Measurements from ENCODE around the gene SERPINB1. TPM values are rescaled to one million over a fixed set of nuclear protein-coding genes. Genes with fewer than 3 reads are reported as not detected.

The SERPINB1 gene
- total RNA-seq, 2 donors from 2014 or later: 30.6 to 38.5 TPM

- Histone ChIP-seq H3K27ac (ENCODE audit: low read depth, low read length) (no peak overlapping the region), H3K36me3 (ENCODE audit: control insufficient read depth, insufficient read depth, low read length) (peaks cover 4% of the 10 kb centered on the region), H3K4me1 (ENCODE audit: control insufficient read depth, insufficient read depth, low read length) (no peaks in the 10 kb centered on the region), H3K4me3 (ENCODE audit: low read length) (no peak overlapping the region), H3K9ac (ENCODE audit: extremely low read depth, low read length, poor library complexity, severe bottlenecking) (no peak overlapping the region), H3K27me3 (ENCODE audit: control insufficient read depth, insufficient read depth, low read length, poor library complexity, severe bottlenecking) (no peaks in the 10 kb centered on the region), H3K9me3 (ENCODE audit: control insufficient read depth, low read length) (no peaks in the 10 kb centered on the region)
- H3K36me3 Mint-ChIP-seq (ENCODE audit: low read depth): peaks cover 25% of the 10 kb centered on the region
- TF ChIP-seq CTCF (conservative IDR thresholded peaks at IDR 0.05): no peak
- no peaks in the 10 kb centered on the region for H3K9me3 Mint-ChIP-seq
- H3K27ac Mint-ChIP-seq: no peak overlapping the region
- WGBS, 2 experiments (ENCODE audit: insufficient coverage in 1 of 2, insufficient read length in 1 of 2): 83 to 94% methylated on average over 2 to 3 of the region's 3 CpGs
- H3K27me3 Mint-ChIP-seq (ENCODE audit: insufficient read depth): no peaks in the 10 kb centered on the region
- no peak for DNase-seq
- H3K4me1 Mint-ChIP-seq: no peaks in the 10 kb centered on the region
- no peak overlapping the region for H3K4me3 Mint-ChIP-seq
Measured at GRCh38 chr6:2830183-2830582, 11.5 kb downstream of the SERPINB1 start.

GRCh38 chr6:2829253-2829652 is 12.4 kb downstream of the SERPINB1 start:
- H3K9me3 Mint-ChIP-seq: no peaks in the 10 kb centered on the region
- H3K27me3 ChIP-seq (ENCODE audit: control insufficient read depth, insufficient read depth, low read length, poor library complexity, severe bottlenecking): no peaks in the 10 kb centered on the region
- H3K9me3 ChIP-seq (ENCODE audit: control insufficient read depth, low read length): no peaks in the 10 kb centered on the region
- H3K9ac ChIP-seq (ENCODE audit: extremely low read depth, low read length, poor library complexity, severe bottlenecking): no peak overlapping the region
- H3K27me3 Mint-ChIP-seq (ENCODE audit: insufficient read depth): no peaks in the 10 kb centered on the region
- H3K4me1 ChIP-seq (ENCODE audit: control insufficient read depth, insufficient read depth, low read length): no peaks in the 10 kb centered on the region
- no peak overlapping the region for H3K27ac ChIP-seq (ENCODE audit: low read depth, low read length)
- no peak overlapping the region for H3K4me3 Mint-ChIP-seq
- no peaks in the 10 kb centered on the region for H3K4me1 Mint-ChIP-seq
- no peak for DNase-seq
- TF ChIP-seq CTCF (conservative IDR thresholded peaks at IDR 0.05): no peak
- no peak overlapping the region for H3K4me3 ChIP-seq (ENCODE audit: low read length)
- H3K36me3 ChIP-seq (ENCODE audit: control insufficient read depth, insufficient read depth, low read length): peaks cover 2% of the 10 kb centered on the region
- 100% methylated on average over 2 of the region's 2 CpGs; no CpG with 5 or more reads in 1 of the 2 experiments for WGBS, 2 experiments (ENCODE audit: insufficient coverage in 1 of 2, insufficient read length in 1 of 2)
- H3K27ac Mint-ChIP-seq: no peak overlapping the region
- peaks cover 21% of the 10 kb centered on the region for H3K36me3 Mint-ChIP-seq (ENCODE audit: low read depth)

- WGBS, 2 experiments (ENCODE audit: insufficient coverage in 1 of 2, insufficient read length in 1 of 2): 90 to 91% methylated on average over 3 to 4 of the region's 4 CpGs
- peaks cover 16% of the 10 kb centered on the region for H3K36me3 Mint-ChIP-seq (ENCODE audit: low read depth)
Measured at GRCh38 chr6:2828629-2829028, 13.0 kb downstream of the SERPINB1 start.

More at GRCh38 chr6:2828629-2829028, 13.0 kb downstream of the SERPINB1 start:
- Histone ChIP-seq H3K4me1 (ENCODE audit: control insufficient read depth, insufficient read depth, low read length) (no peaks in the 10 kb centered on the region), H3K27ac (ENCODE audit: low read depth, low read length) (no peak overlapping the region), H3K27me3 (ENCODE audit: control insufficient read depth, insufficient read depth, low read length, poor library complexity, severe bottlenecking) (no peaks in the 10 kb centered on the region), H3K9me3 (ENCODE audit: control insufficient read depth, low read length) (no peaks in the 10 kb centered on the region), H3K4me3 (ENCODE audit: low read length) (no peak overlapping the region), H3K9ac (ENCODE audit: extremely low read depth, low read length, poor library complexity, severe bottlenecking) (no peak overlapping the region), H3K36me3 (ENCODE audit: control insufficient read depth, insufficient read depth, low read length) (no peaks in the 10 kb centered on the region)
- H3K9me3 Mint-ChIP-seq: no peaks in the 10 kb centered on the region
- DNase-seq: no peak
- TF ChIP-seq CTCF (conservative IDR thresholded peaks at IDR 0.05): no peak
- H3K27ac Mint-ChIP-seq: no peak overlapping the region
- no peaks in the 10 kb centered on the region for H3K27me3 Mint-ChIP-seq (ENCODE audit: insufficient read depth)
- no peak overlapping the region for H3K4me3 Mint-ChIP-seq
- H3K4me1 Mint-ChIP-seq: no peaks in the 10 kb centered on the region
